GM12891 (cell line): ENCODE data around the gene MYO1H.

Source experiments
- POLR2A ChIP-seq: IDR thresholded peaks from 2 replicates; pipeline ENCODE4 v1.6.1; 2011; ENCODE audit warnings: low read depth, low read length, control low read depth
- POLR2AphosphoS5 ChIP-seq: IDR thresholded peaks from 2 replicates; pipeline ENCODE4 v1.6.1; 2011; ENCODE audit warnings: low read depth, low read length, control low read depth
- SPI1 ChIP-seq: IDR thresholded peaks from 2 replicates; pipeline ENCODE4 v1.6.1; 2011; ENCODE audit warnings: low read depth, low read length, control low read depth

DNA sequence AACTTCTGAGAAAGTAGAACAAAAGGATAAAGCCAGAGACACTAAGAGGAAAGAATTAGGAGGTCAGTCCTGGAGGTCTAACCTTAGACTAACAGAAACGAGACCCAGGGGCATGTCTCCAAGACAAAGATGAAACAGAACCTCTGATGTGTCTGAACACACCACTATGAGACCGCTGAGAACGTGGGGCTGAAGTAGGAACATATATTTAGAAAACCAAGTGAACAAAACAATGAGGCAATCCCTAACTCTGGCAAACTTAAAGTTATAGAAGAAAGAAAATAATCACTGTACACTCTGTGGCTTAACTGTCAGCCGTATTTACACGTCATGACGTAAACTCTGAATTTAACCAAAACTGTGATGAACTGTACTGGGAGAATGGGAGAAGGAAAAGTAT is 111.5 kb downstream of the MYO1H start:
- TF ChIP-seq POLR2A = no peak
- no peak for TF ChIP-seq SPI1
- TF ChIP-seq POLR2AphosphoS5 = no peak
